ENCODE measurements around the gene PPP2R1B.

The PPP2R1B gene

DNA sequence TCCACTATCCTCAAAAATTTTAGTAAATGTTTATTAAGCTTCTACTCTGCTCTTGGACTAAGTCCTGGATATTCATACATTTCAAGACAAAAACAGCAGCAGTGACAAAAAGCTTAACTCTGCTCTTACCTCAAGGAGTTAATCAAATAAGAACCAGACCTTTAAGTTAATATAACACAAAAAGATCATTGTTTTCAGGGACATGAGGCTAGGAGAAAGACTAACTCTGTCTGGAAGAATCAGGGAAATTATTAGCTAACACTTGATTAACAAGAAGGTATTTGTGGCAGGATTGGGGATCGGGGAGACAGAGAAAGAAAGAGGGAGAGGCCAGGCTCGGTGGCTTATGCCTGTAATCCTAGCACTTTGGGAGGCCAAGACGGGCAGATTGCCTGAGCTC, 74.4 kb downstream of the PPP2R1B start:
- Histone ChIP-seq H3K36me3 (ENCODE audit: insufficient read depth, low read length) (peaks cover 9% of the 10 kb centered on the region; the same call in 1 of the 2 replicates), H3K9ac (ENCODE audit: low read depth, low read length) (no peak overlapping the region), H3K4me1 (ENCODE audit: insufficient read depth, low read length) (peaks cover 10% of the 10 kb centered on the region; the same call in 1 of the 2 replicates), H3K4me3 (ENCODE audit: low read length) (no peak overlapping the region), H3K27me3 (ENCODE audit: insufficient read depth, low read length) (no peaks in the 10 kb centered on the region), H3K27ac (ENCODE audit: low read depth, low read length) (no peak overlapping the region), H3K9me3 (ENCODE audit: insufficient read depth, low read depth, low read length) (no peaks in the 10 kb centered on the region)
- 88% methylated on average over 3 of the region's 3 CpGs for WGBS

- Histone ChIP-seq H3K27ac (ENCODE audit: low read depth, low read length) (no peak overlapping the region), H3K36me3 (ENCODE audit: insufficient read depth, low read length) (peaks cover 9% of the 10 kb centered on the region; the same call in 1 of the 2 replicates), H3K9ac (ENCODE audit: low read depth, low read length) (no peak overlapping the region), H3K9me3 (ENCODE audit: insufficient read depth, low read depth, low read length) (no peaks in the 10 kb centered on the region), H3K4me1 (ENCODE audit: insufficient read depth, low read length) (peaks cover 10% of the 10 kb centered on the region; the same call in 1 of the 2 replicates), H3K27me3 (ENCODE audit: insufficient read depth, low read length) (no peaks in the 10 kb centered on the region), H3K4me3 (ENCODE audit: low read length) (no peak overlapping the region)
- WGBS = 96% methylated on average over 2 of the region's 2 CpGs
Measured at GRCh38 chr11:111691176-111691575, 75.0 kb downstream of the PPP2R1B start.

- no peaks in the 10 kb centered on the region for H3K9me3 ChIP-seq (ENCODE audit: insufficient read depth, low read depth, low read length)
- H3K4me3 ChIP-seq (ENCODE audit: low read length) = no peak overlapping the region
- 95% methylated on average over 7 of the region's 7 CpGs for WGBS
- H3K27me3 ChIP-seq (ENCODE audit: insufficient read depth, low read length) = no peaks in the 10 kb centered on the region
- peaks cover 9% of the 10 kb centered on the region; the same call in 1 of the 2 replicates for H3K36me3 ChIP-seq (ENCODE audit: insufficient read depth, low read length)
- no peaks in the 10 kb centered on the region for H3K4me1 ChIP-seq (ENCODE audit: insufficient read depth, low read length)
- no peak overlapping the region for H3K27ac ChIP-seq (ENCODE audit: low read depth, low read length)
- no peak overlapping the region for H3K9ac ChIP-seq (ENCODE audit: low read depth, low read length)
Measured at GRCh38 chr11:111688013-111688412, 78.2 kb downstream of the PPP2R1B start.

GRCh38 chr11:111684251-111684650, 81.9 kb downstream of the PPP2R1B start:
- no peaks in the 10 kb centered on the region for H3K27me3 ChIP-seq (ENCODE audit: insufficient read depth, low read length)
- H3K9me3 ChIP-seq (ENCODE audit: insufficient read depth, low read depth, low read length) = no peaks in the 10 kb centered on the region
- H3K4me3 ChIP-seq (ENCODE audit: low read length) = no peak overlapping the region
- no peak overlapping the region for H3K27ac ChIP-seq (ENCODE audit: low read depth, low read length)
- WGBS = 96% methylated on average over 2 of the region's 2 CpGs
- no peak overlapping the region for H3K9ac ChIP-seq (ENCODE audit: low read depth, low read length)
- H3K4me1 ChIP-seq (ENCODE audit: insufficient read depth, low read length) = no peaks in the 10 kb centered on the region
- H3K36me3 ChIP-seq (ENCODE audit: insufficient read depth, low read length) = peaks cover 9% of the 10 kb centered on the region; the same call in 1 of the 2 replicates

GRCh38 chr11:111683806-111684205, 82.4 kb downstream of the PPP2R1B start:
- H3K4me3 ChIP-seq (ENCODE audit: low read length) = no peak overlapping the region
- H3K4me1 ChIP-seq (ENCODE audit: insufficient read depth, low read length) = no peaks in the 10 kb centered on the region
- no peaks in the 10 kb centered on the region for H3K27me3 ChIP-seq (ENCODE audit: insufficient read depth, low read length)
- no peaks in the 10 kb centered on the region for H3K9me3 ChIP-seq (ENCODE audit: insufficient read depth, low read depth, low read length)
- H3K9ac ChIP-seq (ENCODE audit: low read depth, low read length) = no peak overlapping the region
- WGBS = 94% methylated on average over 3 of the region's 3 CpGs
- H3K36me3 ChIP-seq (ENCODE audit: insufficient read depth, low read length) = peaks cover 9% of the 10 kb centered on the region; the same call in 1 of the 2 replicates
- H3K27ac ChIP-seq (ENCODE audit: low read depth, low read length) = no peak overlapping the region

DNA sequence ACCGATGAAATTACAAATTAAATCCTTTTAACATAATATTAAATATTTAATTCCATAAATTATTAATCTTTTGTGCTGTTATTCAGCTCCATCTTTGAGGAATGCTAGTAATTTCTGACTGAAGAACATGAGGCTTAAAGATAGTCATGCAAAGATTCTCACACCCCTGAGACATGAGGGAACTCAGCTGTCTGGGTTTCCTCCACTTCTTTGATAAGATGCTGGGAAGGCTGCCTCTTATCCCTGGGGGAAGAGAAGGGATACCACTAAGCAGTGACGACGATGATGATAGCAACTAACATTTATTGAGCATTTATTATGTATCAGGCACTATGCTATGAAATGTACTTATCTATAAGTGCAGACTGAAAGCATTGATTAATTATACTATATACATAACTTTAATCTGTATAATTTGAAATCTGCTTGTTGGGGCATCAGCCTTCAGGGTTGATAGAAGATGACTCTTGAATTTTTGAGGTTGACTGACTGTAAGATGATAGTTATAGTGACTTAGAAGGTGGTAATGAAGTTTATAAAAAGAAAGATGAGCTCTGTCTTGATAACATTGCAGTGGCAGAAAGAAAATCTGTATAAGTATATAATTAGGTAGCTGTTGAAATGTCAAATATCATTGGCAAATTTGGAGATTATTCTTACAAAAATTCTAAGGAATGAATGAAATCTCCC, 85.6 kb downstream of the PPP2R1B start:
- Histone ChIP-seq H3K36me3 (ENCODE audit: insufficient read depth, low read length) (no peaks in the 10 kb centered on the region), H3K27me3 (ENCODE audit: insufficient read depth, low read length) (no peaks in the 10 kb centered on the region), H3K4me1 (ENCODE audit: insufficient read depth, low read length) (no peaks in the 10 kb centered on the region), H3K9me3 (ENCODE audit: insufficient read depth, low read depth, low read length) (no peaks in the 10 kb centered on the region), H3K27ac (ENCODE audit: low read depth, low read length) (no peak overlapping the region), H3K4me3 (ENCODE audit: low read length) (no peak overlapping the region), H3K9ac (ENCODE audit: low read depth, low read length) (no peak overlapping the region)
- whole genome bisulfite sequencing = no CpG with 5 or more reads among the region's 3 CpGs

Measured in HUES64 (cell line).